Uterus (tissue), 4 donors: Measurements from ENCODE around the gene MCTP1. TPM values are rescaled to one million over a fixed set of nuclear protein-coding genes. Genes with fewer than 3 reads are reported as not detected.

ENCODE experiments used
- DNase-seq, 2 donors: peaks; one replicate each; pipeline ENCODE4 v3.0.0-alpha.2; 2019 to 2020
- H3K27ac ChIP-seq, 2 donors: fragments of 200-600 bp; sonication (generic); 1 replicate in 1 of 2; 2 replicates in 1 of 2; pipeline ENCODE4 v1.5.1; 2016 to 2018
- H3K27me3 ChIP-seq, 2 donors: fragments of 200-600 bp; sonication (generic); one replicate each; pipeline ENCODE4 v1.5.1; 2018 to 2019; ENCODE audit warnings: control low read depth in 1 of 2
- H3K36me3 ChIP-seq, 2 donors: fragments of 200-600 bp; sonication (generic); one replicate each; pipeline ENCODE4 v1.5.1; 2019; ENCODE audit warnings: control low read depth in 1 of 2
- H3K4me1 ChIP-seq, 2 donors: fragments of 200-600 bp; sonication (generic); one replicate each; pipeline ENCODE4 v1.5.1; 2018 to 2019; ENCODE audit warnings: control low read depth in 1 of 2
- H3K4me3 ChIP-seq, 2 donors: fragments of 200-600 bp; sonication (generic); 1 replicate in 1 of 2; 2 replicates in 1 of 2; pipeline ENCODE4 v1.5.1; 2018 to 2019; ENCODE audit warnings: mild to moderate bottlenecking in 1 of 2
- H3K9me3 ChIP-seq, 2 donors: fragments of 200-600 bp; sonication (generic); one replicate each; pipeline ENCODE4 v1.5.1; 2019; ENCODE audit warnings: control low read depth in 1 of 2
- POLR2A ChIP-seq, 2 donors: fragments of 450-650 bp; IDR thresholded peaks; one replicate each; pipeline ENCODE4 v1.6.1; 2016; ENCODE audit warnings: antibody characterized with exemption in 2 of 2, mild to moderate bottlenecking in 1 of 2, moderate library complexity in 1 of 2
- intact Hi-C: fragments of 100-400 bp; cut with DNase I; formaldehyde crosslinking; loops from one replicate; pipeline ENCODE4 v1.15.1; 2023; ENCODE audit warnings: low total_unique reads
- total RNA-seq, 4 donors: library from RNA; depleted of rRNA in 3 of 4; stranded (reverse); fragments of >200 nt in 3 of 4; gene quantifications; one replicate each; pipeline versions ENCODE4 v1.1.0 to v1.2.4, GENCODE V29; 2014 to 2023
- TF ChIP-seq, protein P1 (sequence below), 4 experiments: fragments of 200-600 bp in 2 of 4; fragments of 450-650 bp in 2 of 4; sonication (generic) in 2 of 4; IDR thresholded peaks; one replicate each; pipeline ENCODE4 v1.5.1; 2016 to 2019; ENCODE audit warnings: antibody characterized with exemption in 4 of 4, mild to moderate bottlenecking in 2 of 4, moderate library complexity in 1 of 4
- donor health status: DM: yes; HTN: yes; CAD: no.

The MCTP1 gene
- total RNA-seq, 4 donors from 2014 or later = 25.3 to 114 (median 27.6) TPM

- no peak overlapping the region for H3K27ac ChIP-seq
- H3K9me3 ChIP-seq = no peaks in the 10 kb centered on the region
- no peaks in the 10 kb centered on the region for H3K4me1 ChIP-seq
- no peaks in the 10 kb centered on the region for H3K36me3 ChIP-seq
- intact Hi-C loops = no loop called here
- TF ChIP-seq POLR2A (IDR thresholded peaks at IDR 0.05) = no peak
- TF ChIP-seq, protein P1, sequence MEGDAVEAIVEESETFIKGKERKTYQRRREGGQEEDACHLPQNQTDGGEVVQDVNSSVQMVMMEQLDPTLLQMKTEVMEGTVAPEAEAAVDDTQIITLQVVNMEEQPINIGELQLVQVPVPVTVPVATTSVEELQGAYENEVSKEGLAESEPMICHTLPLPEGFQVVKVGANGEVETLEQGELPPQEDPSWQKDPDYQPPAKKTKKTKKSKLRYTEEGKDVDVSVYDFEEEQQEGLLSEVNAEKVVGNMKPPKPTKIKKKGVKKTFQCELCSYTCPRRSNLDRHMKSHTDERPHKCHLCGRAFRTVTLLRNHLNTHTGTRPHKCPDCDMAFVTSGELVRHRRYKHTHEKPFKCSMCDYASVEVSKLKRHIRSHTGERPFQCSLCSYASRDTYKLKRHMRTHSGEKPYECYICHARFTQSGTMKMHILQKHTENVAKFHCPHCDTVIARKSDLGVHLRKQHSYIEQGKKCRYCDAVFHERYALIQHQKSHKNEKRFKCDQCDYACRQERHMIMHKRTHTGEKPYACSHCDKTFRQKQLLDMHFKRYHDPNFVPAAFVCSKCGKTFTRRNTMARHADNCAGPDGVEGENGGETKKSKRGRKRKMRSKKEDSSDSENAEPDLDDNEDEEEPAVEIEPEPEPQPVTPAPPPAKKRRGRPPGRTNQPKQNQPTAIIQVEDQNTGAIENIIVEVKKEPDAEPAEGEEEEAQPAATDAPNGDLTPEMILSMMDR (IDR thresholded peaks at IDR 0.05) = no peak
- H3K27me3 ChIP-seq = peaks cover 0 to 3% of the 10 kb centered on the region in 2 donors
- H3K4me3 ChIP-seq = no peak overlapping the region
- DNase-seq = no peak
Observed at GRCh38 chr5:95072281-95072680, 212.6 kb downstream of the MCTP1 start.

DNA sequence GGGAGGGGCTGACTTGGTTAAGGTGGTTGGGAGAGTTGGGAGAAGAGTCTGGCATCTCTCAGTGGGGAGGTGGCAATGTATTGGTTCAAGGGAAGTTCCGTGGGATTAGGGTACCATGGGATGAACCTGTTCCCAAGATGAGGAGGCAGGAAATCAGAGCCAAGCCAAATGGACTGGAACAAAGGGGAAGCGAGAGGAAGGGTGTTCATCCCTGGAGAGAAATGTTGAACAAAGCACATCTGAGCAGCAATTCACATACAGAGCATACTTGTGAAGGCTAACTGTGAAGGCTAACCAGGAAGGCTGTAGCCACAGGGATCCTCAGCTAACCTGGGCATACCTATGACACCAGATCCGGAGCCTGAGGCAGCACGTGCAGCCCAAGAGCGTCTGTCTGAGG, 214.0 kb downstream of the MCTP1 start:
- H3K36me3 ChIP-seq = no peaks in the 10 kb centered on the region
- H3K4me1 ChIP-seq = no peaks in the 10 kb centered on the region
- H3K4me3 ChIP-seq = no peak overlapping the region
- peak overlapping the region in 1 of 2 donors; percentile 37 for H3K27ac ChIP-seq
- no peaks in the 10 kb centered on the region for H3K9me3 ChIP-seq
- intact Hi-C loops = no loop called here
- TF ChIP-seq, protein P1 (IDR thresholded peaks at IDR 0.05) = no peak
- no peak for TF ChIP-seq POLR2A (IDR thresholded peaks at IDR 0.05)
- DNase-seq = no peak
- H3K27me3 ChIP-seq = peaks cover 0 to 3% of the 10 kb centered on the region in 2 donors

GRCh38 chr5:95070453-95070852, 214.4 kb downstream of the MCTP1 start:
- Histone ChIP-seq H3K9me3 (no peaks in the 10 kb centered on the region), H3K4me1 (no peaks in the 10 kb centered on the region), H3K27me3 (peaks cover 0 to 3% of the 10 kb centered on the region in 2 donors), H3K4me3 (no peak overlapping the region), H3K27ac (peak overlapping the region in 1 of 2 donors; percentile 37), H3K36me3 (no peaks in the 10 kb centered on the region)
- TF ChIP-seq POLR2A (IDR thresholded peaks at IDR 0.05) = no peak
- DNase-seq = no peak
- intact Hi-C loops = no loop called here

GRCh38 chr5:95069948-95070347, 214.9 kb downstream of the MCTP1 start:
- Histone ChIP-seq H3K9me3 (no peaks in the 10 kb centered on the region), H3K4me3 (no peak overlapping the region), H3K36me3 (no peaks in the 10 kb centered on the region), H3K27me3 (peaks cover 0 to 3% of the 10 kb centered on the region in 2 donors), H3K27ac (peak overlapping the region in 1 of 2 donors; percentile 52), H3K4me1 (no peaks in the 10 kb centered on the region)
- no peak for TF ChIP-seq POLR2A (IDR thresholded peaks at IDR 0.05)
- TF ChIP-seq, protein P1 (IDR thresholded peaks at IDR 0.05) = no peak
- no peak for DNase-seq
- intact Hi-C loops = no loop called here

DNA sequence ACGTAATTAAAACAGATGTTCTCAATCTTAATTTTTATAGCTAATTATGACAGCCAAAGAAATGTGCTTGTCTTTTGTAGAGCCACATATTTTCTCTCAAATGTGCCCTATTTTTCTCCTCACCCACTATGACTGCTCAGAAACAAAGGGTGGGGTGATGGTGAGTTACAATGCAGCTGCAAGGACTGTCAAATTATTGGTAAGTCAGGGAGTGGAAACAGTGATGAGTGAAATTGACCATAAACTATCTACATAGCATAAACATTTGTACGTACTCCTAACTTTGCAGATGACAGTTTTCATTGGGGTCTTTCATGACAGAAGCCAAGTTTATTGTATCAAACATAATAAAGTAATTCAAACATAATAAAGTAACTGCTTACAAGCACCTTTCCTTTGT, 215.9 kb downstream of the MCTP1 start:
- no peak overlapping the region for H3K4me3 ChIP-seq
- peaks cover 0 to 3% of the 10 kb centered on the region in 2 donors for H3K27me3 ChIP-seq
- peak overlapping the region in 1 of 2 donors; percentile 52 for H3K27ac ChIP-seq
- intact Hi-C loops = no loop called here
- H3K36me3 ChIP-seq = no peaks in the 10 kb centered on the region
- DNase-seq = no peak
- no peaks in the 10 kb centered on the region for H3K9me3 ChIP-seq
- TF ChIP-seq, protein P1 (IDR thresholded peaks at IDR 0.05) = no peak
- TF ChIP-seq POLR2A (IDR thresholded peaks at IDR 0.05) = no peak
- no peaks in the 10 kb centered on the region for H3K4me1 ChIP-seq
